SK-N-SH treated with all-trans-retinoic acid at 6 μM for 48 hours (cell line): ENCODE results near the gene GLDC.

Experiments used
- ATAC-seq: fragments of 200-7000 bp; cut with Tn5 transposase; 3 replicates; pipeline ENCODE4 v1.9.1; 2020; ENCODE audit warnings: mild to moderate bottlenecking, moderate library complexity
- ARNTL ChIP-seq: fragments of 450-650 bp; formaldehyde crosslinking; IDR thresholded peaks from 2 replicates; pipeline ENCODE4 v1.5.0; 2020; ENCODE audit warnings: low read depth, mild to moderate bottlenecking, moderate library complexity, borderline replicate concordance
- CREB5 ChIP-seq: fragments of 250-450 bp; sonication (Bioruptor Pico); IDR thresholded peaks from 2 replicates; pipeline ENCODE4 v1.5.1; 2020; ENCODE audit warnings: low read depth, mild to moderate bottlenecking, moderate library complexity
- CSDC2 ChIP-seq: fragments of 250-450 bp; sonication (Bioruptor Pico); IDR thresholded peaks from 2 replicates; pipeline ENCODE4 v1.5.0; 2020; ENCODE audit warnings: mild to moderate bottlenecking, moderate library complexity
- CSRNP3 ChIP-seq: fragments of 250-450 bp; sonication (Bioruptor Pico); IDR thresholded peaks from 2 replicates; pipeline ENCODE4 v1.5.1; 2021; ENCODE audit warnings: mild to moderate bottlenecking, moderate library complexity
- ESRRG ChIP-seq: fragments of 250-450 bp; sonication (Bioruptor Pico); IDR thresholded peaks from 2 replicates; pipeline ENCODE4 v1.6.1; 2021; ENCODE audit warnings: mild to moderate bottlenecking
- GLIS3 ChIP-seq: fragments of 250-450 bp; sonication (Bioruptor Pico); IDR thresholded peaks from 2 replicates; pipeline ENCODE4 v1.5.0; 2020; ENCODE audit warnings: mild to moderate bottlenecking, moderate library complexity
- ISL1 ChIP-seq: fragments of 250-450 bp; sonication (Bioruptor Pico); IDR thresholded peaks from 2 replicates; pipeline ENCODE4 v2.1.2; 2022; ENCODE audit warnings: mild to moderate bottlenecking, moderate library complexity
- OSR1 ChIP-seq: fragments of 250-450 bp; sonication (Bioruptor Pico); IDR thresholded peaks from 2 replicates; pipeline ENCODE4 v1.8.0; 2022; ENCODE audit warnings: moderate library complexity, mild to moderate bottlenecking, inconsistent platforms
- POU6F1 ChIP-seq: fragments of 250-450 bp; sonication (Bioruptor Pico); IDR thresholded peaks from 2 replicates; pipeline ENCODE4 v1.8.0; 2021; ENCODE audit warnings: low read depth, mild to moderate bottlenecking, moderate library complexity, borderline replicate concordance
- PPARA ChIP-seq: fragments of 250-450 bp; sonication (Bioruptor Pico); IDR thresholded peaks from 2 replicates; pipeline ENCODE4 v1.5.0; 2020; ENCODE audit warnings: mild to moderate bottlenecking, borderline replicate concordance
- RARB ChIP-seq: fragments of 250-450 bp; sonication (Bioruptor Pico); IDR thresholded peaks from 2 replicates; pipeline ENCODE4 v1.8.0; 2021; ENCODE audit warnings: mild to moderate bottlenecking, moderate library complexity
- TOX ChIP-seq: fragments of 250-450 bp; sonication (Bioruptor Pico); IDR thresholded peaks from 2 replicates; pipeline ENCODE4 v1.8.0; 2021; ENCODE audit warnings: mild to moderate bottlenecking, moderate library complexity, borderline replicate concordance
- ZC3H10 ChIP-seq: fragments of 250-450 bp; sonication (Bioruptor Pico); IDR thresholded peaks from 2 replicates; pipeline ENCODE4 v1.5.1; 2021; ENCODE audit warnings: mild to moderate bottlenecking, moderate library complexity
- ZFP3 ChIP-seq: fragments of 250-450 bp; sonication (Bioruptor Pico); IDR thresholded peaks from 2 replicates; pipeline ENCODE4 v1.5.0; 2020; ENCODE audit warnings: mild to moderate bottlenecking, moderate library complexity
- ZFP30 ChIP-seq: fragments of 450-650 bp; formaldehyde crosslinking; IDR thresholded peaks from 2 replicates; pipeline ENCODE4 v1.5.0; 2022; ENCODE audit warnings: mild to moderate bottlenecking, moderate library complexity
- ZNF565 ChIP-seq: fragments of 450-650 bp; formaldehyde crosslinking; conservative IDR thresholded peaks from 2 replicates; pipeline ENCODE4 v1.5.0; 2020; ENCODE audit warnings: low read depth, mild to moderate bottlenecking, moderate library complexity
- ZNF70 ChIP-seq: fragments of 450-650 bp; formaldehyde crosslinking; IDR thresholded peaks from 2 replicates; pipeline ENCODE4 v1.5.0; 2020; ENCODE audit warnings: mild to moderate bottlenecking, moderate library complexity
- ZNF8 ChIP-seq: fragments of 450-650 bp; formaldehyde crosslinking; IDR thresholded peaks from 2 replicates; pipeline ENCODE4 v1.5.0; 2020; ENCODE audit warnings: mild to moderate bottlenecking, moderate library complexity
- TF ChIP-seq, protein P1 (sequence below): fragments of 250-450 bp; sonication (Bioruptor Pico); IDR thresholded peaks from 2 replicates; pipeline ENCODE4 v1.5.0; 2020; ENCODE audit warnings: mild to moderate bottlenecking, moderate library complexity

GLDC gene

DNA sequence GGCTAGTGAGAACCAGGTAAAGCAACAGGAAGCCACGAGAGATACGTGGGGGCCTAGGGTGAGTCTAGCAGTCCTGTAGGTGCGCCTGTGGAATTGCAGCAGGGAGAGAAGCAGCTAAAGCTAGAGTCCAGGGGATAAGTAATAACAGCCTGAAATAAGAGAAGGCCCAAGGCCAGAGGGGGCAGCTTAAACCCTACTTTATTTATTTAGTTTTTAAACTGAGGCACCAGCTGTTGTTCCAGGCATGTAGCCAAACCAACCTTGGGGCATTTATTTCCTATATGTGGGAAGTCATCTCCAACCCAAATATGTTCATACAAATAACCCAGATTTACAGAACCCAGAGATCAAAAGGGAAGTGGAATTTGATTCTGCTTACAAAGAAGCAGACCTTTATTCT is 93.5 kb downstream of the GLDC start:
- ATAC-seq = peak; percentile 63
- TF ChIP-seq ZC3H10 = no peak
- no peak for TF ChIP-seq RARB (CRISPR knock-in tag)
- no peak for TF ChIP-seq ZNF565 (CRISPR knock-in tag)
- TF ChIP-seq ZFP3 = no peak
- TF ChIP-seq ZNF8 = no peak
- no peak for TF ChIP-seq ARNTL
- no peak for TF ChIP-seq ZFP30
- TF ChIP-seq ISL1 (CRISPR knock-in tag) = no peak
- TF ChIP-seq ESRRG (CRISPR knock-in tag) = no peak
- no peak for TF ChIP-seq CREB5 (CRISPR knock-in tag)
- no peak for TF ChIP-seq PPARA (CRISPR knock-in tag)
- TF ChIP-seq ZNF70 = no peak
- TF ChIP-seq OSR1 (CRISPR knock-in tag) = no peak
- no peak for TF ChIP-seq GLIS3 (CRISPR knock-in tag)
- TF ChIP-seq POU6F1 (CRISPR knock-in tag) = no peak
- no peak for TF ChIP-seq CSDC2 (CRISPR knock-in tag)
- no peak for TF ChIP-seq CSRNP3 (CRISPR knock-in tag)
- TF ChIP-seq, protein P1, sequence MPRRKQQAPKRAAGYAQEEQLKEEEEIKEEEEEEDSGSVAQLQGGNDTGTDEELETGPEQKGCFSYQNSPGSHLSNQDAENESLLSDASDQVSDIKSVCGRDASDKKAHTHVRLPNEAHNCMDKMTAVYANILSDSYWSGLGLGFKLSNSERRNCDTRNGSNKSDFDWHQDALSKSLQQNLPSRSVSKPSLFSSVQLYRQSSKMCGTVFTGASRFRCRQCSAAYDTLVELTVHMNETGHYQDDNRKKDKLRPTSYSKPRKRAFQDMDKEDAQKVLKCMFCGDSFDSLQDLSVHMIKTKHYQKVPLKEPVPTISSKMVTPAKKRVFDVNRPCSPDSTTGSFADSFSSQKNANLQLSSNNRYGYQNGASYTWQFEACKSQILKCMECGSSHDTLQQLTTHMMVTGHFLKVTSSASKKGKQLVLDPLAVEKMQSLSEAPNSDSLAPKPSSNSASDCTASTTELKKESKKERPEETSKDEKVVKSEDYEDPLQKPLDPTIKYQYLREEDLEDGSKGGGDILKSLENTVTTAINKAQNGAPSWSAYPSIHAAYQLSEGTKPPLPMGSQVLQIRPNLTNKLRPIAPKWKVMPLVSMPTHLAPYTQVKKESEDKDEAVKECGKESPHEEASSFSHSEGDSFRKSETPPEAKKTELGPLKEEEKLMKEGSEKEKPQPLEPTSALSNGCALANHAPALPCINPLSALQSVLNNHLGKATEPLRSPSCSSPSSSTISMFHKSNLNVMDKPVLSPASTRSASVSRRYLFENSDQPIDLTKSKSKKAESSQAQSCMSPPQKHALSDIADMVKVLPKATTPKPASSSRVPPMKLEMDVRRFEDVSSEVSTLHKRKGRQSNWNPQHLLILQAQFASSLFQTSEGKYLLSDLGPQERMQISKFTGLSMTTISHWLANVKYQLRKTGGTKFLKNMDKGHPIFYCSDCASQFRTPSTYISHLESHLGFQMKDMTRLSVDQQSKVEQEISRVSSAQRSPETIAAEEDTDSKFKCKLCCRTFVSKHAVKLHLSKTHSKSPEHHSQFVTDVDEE (CRISPR knock-in tag) = no peak
- no peak for TF ChIP-seq TOX (CRISPR knock-in tag)

DNA sequence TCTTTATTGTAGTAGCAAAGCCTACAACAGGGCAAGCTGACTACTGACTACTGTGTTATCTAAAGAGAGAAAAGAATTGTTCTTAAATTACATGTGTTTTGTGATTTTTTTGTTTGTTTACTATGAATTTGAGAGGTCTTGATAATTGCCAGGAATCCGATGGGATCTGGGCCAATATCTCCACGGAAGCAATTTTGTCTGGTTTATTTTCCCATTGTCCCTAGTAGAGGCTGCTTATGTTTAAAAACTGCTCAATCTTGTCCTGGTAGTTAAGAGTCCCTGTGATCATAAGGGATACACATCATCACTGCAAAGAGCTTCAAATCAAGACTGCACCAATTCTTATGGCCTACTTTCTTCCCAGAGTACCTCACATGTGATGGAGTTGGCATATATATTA is 94.4 kb downstream of the GLDC start:
- TF ChIP-seq ZNF8 (no peak), RARB (CRISPR knock-in tag) (no peak), ZNF565 (CRISPR knock-in tag) (no peak), ISL1 (CRISPR knock-in tag) (no peak)
- peak; percentile 28; the same call in 1 of the 3 replicates for ATAC-seq

- ATAC-seq = peak; percentile 23; the same call in 1 of the 3 replicates
- TF ChIP-seq ISL1 (CRISPR knock-in tag) (0 out of 2 replicates have a peak, but pooled peaks have one; percentile 16), ZC3H10 (no peak), CSRNP3 (CRISPR knock-in tag) (no peak)
These were observed 96.3 kb downstream of the GLDC start for GRCh38 chr9:6549106-6549800.

DNA sequence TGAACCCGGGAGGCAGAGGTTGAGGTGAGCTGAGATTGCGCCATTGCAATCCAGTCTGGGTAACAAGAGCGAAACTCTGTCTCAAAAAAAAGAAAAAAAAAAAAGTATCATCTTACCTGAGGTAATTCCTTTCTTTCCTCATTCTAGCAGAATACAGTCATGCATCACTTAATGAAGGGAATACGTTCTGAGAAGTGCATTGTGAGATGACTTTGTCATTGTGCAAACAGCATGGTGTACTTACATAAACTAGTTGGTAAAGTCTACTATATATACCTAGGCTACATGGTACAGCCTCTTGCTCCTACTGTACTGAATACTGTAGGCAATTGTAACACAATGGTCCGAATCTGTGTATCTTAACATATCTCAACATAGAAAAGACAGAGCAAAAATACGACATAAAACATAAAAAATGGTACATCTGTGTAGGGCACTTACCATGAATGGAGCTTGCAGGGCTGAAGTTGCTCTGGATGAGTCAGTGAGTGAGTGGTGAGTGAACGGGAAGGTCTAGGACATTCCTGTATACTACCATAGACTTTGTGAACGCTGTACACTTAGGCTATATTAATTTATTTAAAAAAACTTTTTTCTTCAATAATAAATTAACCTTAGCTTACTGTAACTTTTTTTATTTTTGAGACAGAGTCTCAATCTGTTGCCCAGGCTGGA is 100.4 kb downstream of the GLDC start:
- TF ChIP-seq ZNF70 (no peak), OSR1 (CRISPR knock-in tag) (no peak), ESRRG (CRISPR knock-in tag) (no peak), CREB5 (CRISPR knock-in tag) (no peak), ZFP3 (no peak), CSDC2 (CRISPR knock-in tag) (no peak)
- no peak for ATAC-seq
